Activated CD8-positive, alpha-beta memory T cell treated with anti-CD3 and anti-CD28 coated beads for 48 hours (primary cell): ENCODE measurements around the gene DCDC2.
A peak's percentile ranks its signal among the peaks of the same experiment; 100 is the strongest.
"Not testable (repeated sequence)": the region's sequence is repeated elsewhere in the genome, so short reads cannot be mapped to it uniquely, and the experiment has no call there.

Experiments
- DNase-seq, 3 experiments: peaks; one replicate each; pipeline ENCODE4 v3.0.0-alpha.2; 2020; ENCODE audit warnings: low read depth in 2 of 3, low spot score in 2 of 3

The DCDC2 gene

GRCh38 chr6:24381476-24382219 is 23.8 kb upstream of the DCDC2 start:
- no peak for DNase-seq

- no peak for DNase-seq
Observed at GRCh38 chr6:24378473-24379097, 20.7 kb upstream of the DCDC2 start.

GRCh38 chr6:24376871-24377270 is 19.0 kb upstream of the DCDC2 start:
- DNase-seq: no peak

GRCh38 chr6:24374612-24375011 is 16.8 kb upstream of the DCDC2 start:
- DNase-seq: no peak

GRCh38 chr6:24365103-24365633 is 7.3 kb upstream of the DCDC2 start:
- not testable (repeated sequence) for DNase-seq

DNA sequence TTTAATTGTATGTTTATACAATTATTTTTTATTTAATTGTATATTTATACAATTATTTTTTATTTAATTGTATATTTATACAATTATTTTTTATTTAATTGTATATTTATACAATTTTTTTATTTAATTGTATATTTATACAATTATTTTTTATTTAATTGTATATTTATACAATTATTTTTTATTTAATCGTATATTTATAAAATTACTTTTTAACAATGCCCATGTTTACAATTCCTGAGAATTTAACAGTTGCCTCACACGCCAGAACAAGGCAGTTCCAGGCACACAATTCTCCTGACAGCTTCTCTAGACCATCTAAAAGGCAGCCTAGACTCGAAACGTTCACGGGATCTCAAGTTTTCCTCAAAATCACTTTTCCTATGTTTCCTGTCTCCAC is 4.5 kb upstream of the DCDC2 start:
- not testable (repeated sequence) for DNase-seq

GRCh38 chr6:24359640-24360454 is 2.0 kb upstream of the DCDC2 start:
- peak; percentile 60 to 86 (median 66) for DNase-seq

DNA sequence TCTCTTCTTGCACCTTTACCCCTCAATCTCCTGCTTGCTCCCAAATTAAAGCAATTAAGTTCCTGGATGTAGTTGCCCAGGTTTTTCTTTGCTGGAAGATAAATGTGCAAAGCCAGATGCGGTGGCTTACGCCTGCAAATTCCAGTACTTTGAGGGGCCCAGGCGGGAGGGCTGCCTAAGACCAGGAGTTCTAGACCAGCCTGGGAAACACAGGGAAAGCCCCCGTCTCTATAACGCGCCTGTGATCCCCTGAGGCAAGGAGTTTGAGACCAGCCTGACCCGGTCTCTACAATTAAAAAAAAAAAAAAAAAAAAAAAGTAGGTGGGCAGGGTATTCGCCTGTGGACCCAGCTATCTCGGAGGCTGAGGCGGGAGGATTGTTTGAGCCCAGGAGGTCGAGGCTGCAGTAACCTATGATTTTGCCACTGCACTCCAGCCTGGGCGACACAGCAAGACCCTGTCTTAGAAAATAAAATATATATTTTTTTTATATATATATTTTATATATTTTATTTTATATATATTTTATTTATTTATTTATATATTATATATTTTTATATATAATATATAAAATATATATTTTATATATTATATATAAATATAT is 461 bp upstream of the DCDC2 start:
- no peak for DNase-seq

DNA sequence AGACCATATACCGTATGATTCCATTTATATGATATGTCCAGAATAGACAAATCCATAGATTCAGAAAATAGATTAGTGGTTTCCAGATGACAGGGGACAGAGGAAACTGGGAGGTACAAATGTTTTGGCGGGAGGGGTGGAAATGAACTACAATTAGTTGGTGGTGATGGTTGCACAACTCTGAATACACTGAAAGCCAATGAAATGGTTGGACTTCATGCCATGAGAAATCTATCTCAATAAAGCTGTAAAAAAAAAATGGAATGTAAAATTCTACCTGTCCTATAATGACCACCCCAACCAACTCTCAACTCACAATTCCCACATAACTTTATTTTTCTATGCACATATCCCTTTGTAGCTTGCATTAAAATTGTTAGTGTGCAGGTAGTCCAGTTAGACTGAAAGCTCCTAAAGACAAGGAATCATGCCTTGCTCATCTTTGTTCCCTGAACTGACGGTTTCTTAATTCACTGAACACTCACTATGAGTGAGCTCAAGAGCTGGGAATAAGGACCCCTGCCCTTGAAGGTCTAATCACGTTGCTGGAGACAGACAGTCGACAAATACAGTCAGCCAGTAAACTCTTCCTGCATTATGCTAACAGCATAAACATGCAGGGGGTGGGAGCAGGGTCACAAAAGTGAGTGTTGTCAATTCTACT is 1.4 kb downstream of the DCDC2 start:
- no peak for DNase-seq

- no peak for DNase-seq
Observed at GRCh38 chr6:24355393-24355792, 2.5 kb downstream of the DCDC2 start.

GRCh38 chr6:24353861-24354260 is 4.0 kb downstream of the DCDC2 start:
- no peak for DNase-seq

DNA sequence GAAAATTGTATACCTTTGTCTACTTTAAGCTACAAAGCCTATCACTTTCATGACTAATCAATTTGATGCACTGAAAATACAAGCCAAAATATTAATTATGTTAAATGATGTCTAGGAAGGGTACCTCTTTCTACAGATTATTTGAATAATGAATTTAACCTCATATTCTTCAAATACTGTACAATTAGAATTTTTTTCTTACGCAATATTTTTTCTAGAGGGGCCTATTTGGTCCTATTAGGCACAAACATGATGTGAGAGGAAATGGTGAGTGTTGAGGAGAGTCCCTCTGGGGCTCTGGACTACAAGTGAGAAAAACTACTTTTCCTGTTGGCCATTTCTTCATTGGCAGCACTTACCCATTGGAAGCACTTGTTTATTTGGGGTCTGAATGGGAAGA is 5.4 kb downstream of the DCDC2 start:
- no peak for DNase-seq

DNA sequence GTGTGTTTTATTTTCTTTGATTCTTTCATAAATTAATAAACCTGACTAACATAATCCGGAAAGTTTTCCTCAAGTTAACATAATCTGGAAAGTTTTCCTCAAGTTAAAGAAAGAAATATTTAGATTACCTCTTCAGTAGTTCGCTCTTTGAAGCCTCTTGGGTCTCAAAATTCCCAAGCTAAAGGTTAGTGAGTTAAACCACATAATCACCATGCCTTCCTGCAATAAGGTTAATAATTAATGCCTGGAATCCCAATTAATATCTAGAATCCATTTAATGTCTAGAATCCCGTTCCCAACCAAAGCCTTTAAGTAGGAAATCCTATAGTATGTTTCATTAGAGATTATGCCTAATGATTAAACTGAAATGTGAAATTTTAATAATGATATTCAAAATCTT is 12.9 kb downstream of the DCDC2 start:
- no peak for DNase-seq

DNA sequence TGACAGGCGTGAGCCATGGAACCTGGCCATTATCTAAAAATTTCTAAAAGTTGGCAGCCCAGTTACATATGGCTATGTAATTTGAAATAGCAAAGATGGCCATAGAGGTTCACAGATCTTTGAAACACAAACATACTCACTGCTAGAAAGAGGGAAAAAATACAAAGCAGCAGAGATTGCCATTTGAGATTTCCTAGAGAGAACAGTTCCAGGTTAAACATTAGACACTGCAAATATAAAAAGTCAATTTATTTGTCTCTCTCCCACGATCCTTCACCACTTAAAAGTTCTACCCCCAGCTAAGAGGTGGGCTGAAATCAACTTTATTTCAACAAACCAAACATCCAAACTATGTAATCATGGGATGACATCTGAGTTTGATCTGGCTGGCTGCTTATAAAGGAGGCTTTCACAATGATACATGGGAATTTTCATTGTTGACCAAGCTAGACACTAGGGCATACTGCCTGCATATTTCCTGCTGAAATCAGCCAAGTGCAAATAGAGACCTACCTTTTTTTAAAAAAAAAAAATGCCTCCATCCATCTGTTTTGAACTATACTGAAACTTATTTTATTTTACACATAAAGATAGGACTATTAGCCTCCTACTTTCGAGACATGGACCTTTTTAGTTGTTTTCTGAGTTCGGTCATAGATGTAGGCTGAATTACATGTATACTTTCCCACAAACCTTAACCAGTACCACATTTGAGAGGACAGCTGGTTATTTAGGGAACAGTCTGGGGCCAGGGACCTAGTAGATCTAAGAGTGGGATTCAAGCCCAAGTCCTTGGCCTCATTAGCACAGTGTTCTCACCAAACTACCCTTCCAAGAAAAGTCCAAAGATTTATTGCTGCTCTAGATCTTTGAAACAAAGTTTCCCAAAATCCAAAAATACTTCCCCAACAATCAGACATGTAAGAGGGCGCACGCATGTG is 16.6 kb downstream of the DCDC2 start:
- DNase-seq: no peak

DNA sequence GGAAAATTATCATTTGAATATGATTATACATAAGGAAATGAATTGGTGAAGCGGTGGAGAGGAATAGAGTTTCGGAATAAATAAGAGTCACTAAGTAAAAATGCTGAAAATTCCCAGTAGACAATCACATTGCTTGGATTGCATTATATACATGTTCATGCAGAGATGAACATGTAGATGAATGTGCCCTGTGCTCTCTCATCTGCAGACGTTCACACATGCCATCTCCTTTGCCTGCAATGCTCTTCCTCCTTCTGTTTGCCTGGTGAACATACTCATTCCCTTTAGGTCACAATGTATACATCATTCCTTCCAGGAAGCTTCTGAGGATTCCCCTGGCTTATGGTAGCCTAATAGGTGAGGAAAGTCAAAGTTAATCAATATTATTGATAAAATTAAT is 17.9 kb downstream of the DCDC2 start:
- DNase-seq: no peak

DNA sequence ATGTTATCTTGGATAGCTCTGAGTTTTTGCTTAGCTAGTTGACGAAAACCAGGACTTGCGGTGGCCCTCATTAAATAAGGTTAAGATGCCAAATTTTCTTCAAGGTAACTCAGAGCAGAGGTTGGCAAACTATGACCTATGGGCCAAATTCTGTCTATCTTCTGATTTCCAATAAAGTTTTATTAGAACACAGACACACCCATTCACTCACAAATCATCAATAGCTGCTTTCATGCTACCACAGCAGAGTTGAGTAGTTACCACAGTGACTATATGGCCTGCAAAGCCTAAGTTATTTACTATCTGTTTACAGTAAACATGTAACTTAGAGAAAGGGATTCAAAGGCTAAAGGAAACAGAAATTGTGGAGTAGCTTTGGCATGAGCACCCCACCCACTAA is 23.6 kb downstream of the DCDC2 start:
- DNase-seq: no peak

- no peak for DNase-seq
Observed at GRCh38 chr6:24332317-24332716, 25.5 kb downstream of the DCDC2 start.

DNA sequence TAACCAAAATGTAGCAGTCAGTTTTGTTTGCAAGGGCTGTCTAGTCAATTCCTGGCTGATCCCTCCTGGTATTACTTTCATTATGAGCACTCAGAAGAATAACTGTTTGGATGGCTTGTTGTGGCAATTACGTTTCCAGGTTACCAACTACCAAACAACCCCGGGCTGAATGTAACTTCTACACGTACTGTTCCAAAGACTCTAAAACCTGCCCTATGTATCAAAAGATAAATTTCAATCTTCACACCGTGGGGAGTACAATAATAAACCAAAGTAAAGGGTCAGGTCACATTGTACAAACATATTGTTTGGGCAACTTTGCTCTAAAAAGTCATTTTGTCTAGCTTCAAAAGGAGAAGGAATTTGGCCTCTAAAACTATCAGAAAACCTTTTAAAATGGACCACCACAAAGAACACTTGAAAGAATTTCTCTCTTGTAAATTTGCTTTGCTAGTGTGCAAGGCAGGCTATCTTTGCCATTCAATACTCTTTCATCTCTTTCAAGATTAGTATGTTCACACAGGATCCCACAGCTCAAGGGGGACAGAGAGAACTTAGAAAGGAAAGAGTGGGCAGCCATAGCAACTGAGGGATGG is 27.6 kb downstream of the DCDC2 start:
- no peak for DNase-seq

GRCh38 chr6:24329451-24329850 is 28.4 kb downstream of the DCDC2 start:
- no peak for DNase-seq
